Suprapubic skin (tissue), 4 donors: ENCODE data around the gene MEGF9.

Experiments
- EP300 ChIP-seq: sonication (generic); formaldehyde crosslinking; IDR thresholded peaks from one replicate; pipeline ENCODE4 v1.6.1; 2017; ENCODE audit warnings: antibody characterized with exemption
- POLR2A ChIP-seq, 2 donors: fragments of 450-650 bp; IDR thresholded peaks; one replicate each; pipeline ENCODE4 v1.6.1; 2017; ENCODE audit warnings: antibody characterized with exemption in 2 of 2, mild to moderate bottlenecking in 2 of 2, moderate library complexity in 2 of 2
- POLR2AphosphoS5 ChIP-seq, 3 donors: sonication (generic); formaldehyde crosslinking; IDR thresholded peaks; one replicate each; pipeline ENCODE4 v1.6.1; 2017; ENCODE audit warnings: antibody characterized with exemption in 3 of 3
- TF ChIP-seq, protein P1 (sequence below), 2 donors: fragments of 200-600 bp in 1 of 2; fragments of 450-650 bp in 1 of 2; sonication (generic) in 1 of 2; IDR thresholded peaks; one replicate each; pipeline ENCODE4 v1.5.1; 2016 to 2019; ENCODE audit warnings: antibody characterized with exemption in 2 of 2, mild to moderate bottlenecking in 1 of 2, moderate library complexity in 1 of 2

DNA sequence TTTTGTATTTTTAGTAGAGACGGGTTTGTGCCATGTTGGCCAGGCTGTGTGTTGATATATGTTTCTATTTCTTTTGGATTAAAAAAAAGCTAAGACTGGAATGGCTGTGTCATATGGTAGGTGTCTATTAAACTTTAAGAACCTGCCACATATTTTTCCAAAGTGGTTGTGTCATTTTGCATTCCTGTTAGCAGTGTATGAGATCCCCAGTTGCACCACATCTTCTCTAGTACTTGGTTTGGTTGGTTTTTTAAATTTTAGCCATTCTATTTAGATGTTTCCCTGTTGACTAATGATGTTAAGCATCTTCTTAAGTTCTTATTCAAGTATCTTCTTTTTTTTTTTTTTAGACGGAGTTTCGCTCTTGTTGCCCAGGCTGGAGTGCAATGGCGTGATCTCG, 36.2 kb upstream of the MEGF9 start:
- TF ChIP-seq, protein P1, sequence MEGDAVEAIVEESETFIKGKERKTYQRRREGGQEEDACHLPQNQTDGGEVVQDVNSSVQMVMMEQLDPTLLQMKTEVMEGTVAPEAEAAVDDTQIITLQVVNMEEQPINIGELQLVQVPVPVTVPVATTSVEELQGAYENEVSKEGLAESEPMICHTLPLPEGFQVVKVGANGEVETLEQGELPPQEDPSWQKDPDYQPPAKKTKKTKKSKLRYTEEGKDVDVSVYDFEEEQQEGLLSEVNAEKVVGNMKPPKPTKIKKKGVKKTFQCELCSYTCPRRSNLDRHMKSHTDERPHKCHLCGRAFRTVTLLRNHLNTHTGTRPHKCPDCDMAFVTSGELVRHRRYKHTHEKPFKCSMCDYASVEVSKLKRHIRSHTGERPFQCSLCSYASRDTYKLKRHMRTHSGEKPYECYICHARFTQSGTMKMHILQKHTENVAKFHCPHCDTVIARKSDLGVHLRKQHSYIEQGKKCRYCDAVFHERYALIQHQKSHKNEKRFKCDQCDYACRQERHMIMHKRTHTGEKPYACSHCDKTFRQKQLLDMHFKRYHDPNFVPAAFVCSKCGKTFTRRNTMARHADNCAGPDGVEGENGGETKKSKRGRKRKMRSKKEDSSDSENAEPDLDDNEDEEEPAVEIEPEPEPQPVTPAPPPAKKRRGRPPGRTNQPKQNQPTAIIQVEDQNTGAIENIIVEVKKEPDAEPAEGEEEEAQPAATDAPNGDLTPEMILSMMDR (IDR thresholded peaks at IDR 0.05), result no peak
- TF ChIP-seq EP300, result no peak
- no peak for TF ChIP-seq POLR2AphosphoS5 (IDR thresholded peaks at IDR 0.05)
- TF ChIP-seq POLR2A (IDR thresholded peaks at IDR 0.05), result no peak
